C4-2B (cell line): ENCODE results near the gene PPP2R2C.

Experiments
- H3K27ac ChIP-seq: fragments of 450-650 bp; 2 replicates; pipeline ENCODE4 v1.5.1; 2017
- CTCF ChIP-seq: fragments of 450-650 bp; conservative IDR thresholded peaks from 2 replicates; pipeline ENCODE4 v1.5.1; 2017; ENCODE audit warnings: mild to moderate bottlenecking
- ZFX ChIP-seq: fragments of 450-650 bp; IDR thresholded peaks from 2 replicates; pipeline ENCODE4 v1.6.1; 2017

PPP2R2C gene

GRCh38 chr4:6419452-6420028 lies 52.9 kb downstream of the PPP2R2C start:
- no peak overlapping the region for H3K27ac ChIP-seq
- no peak for TF ChIP-seq ZFX
- TF ChIP-seq CTCF: no peak

- no peak for TF ChIP-seq CTCF
- no peak for TF ChIP-seq ZFX
- no peak overlapping the region for H3K27ac ChIP-seq
These were observed 54.1 kb downstream of the PPP2R2C start for GRCh38 chr4:6418193-6418755.

- TF ChIP-seq CTCF: no peak
- no peak for TF ChIP-seq ZFX
These were observed 54.8 kb downstream of the PPP2R2C start for GRCh38 chr4:6417516-6418050.

GRCh38 chr4:6416518-6417286 lies 55.7 kb downstream of the PPP2R2C start:
- TF ChIP-seq CTCF (no peak), ZFX (no peak)
- no peak overlapping the region for H3K27ac ChIP-seq

More at GRCh38 chr4:6417516-6418050, 54.8 kb downstream of the PPP2R2C start:
- H3K27ac ChIP-seq: no peak overlapping the region

GRCh38 chr4:6415031-6415705 lies 57.2 kb downstream of the PPP2R2C start:
- no peak overlapping the region for H3K27ac ChIP-seq
- TF ChIP-seq CTCF: no peak
- no peak for TF ChIP-seq ZFX

- TF ChIP-seq ZFX (no peak), CTCF (no peak)
These were observed 57.8 kb downstream of the PPP2R2C start for GRCh38 chr4:6414578-6414977.

More at GRCh38 chr4:6414578-6414977, 57.8 kb downstream of the PPP2R2C start:
- H3K27ac ChIP-seq: no peak overlapping the region
